Keratinocyte (primary cell): ENCODE results near the gene MRPL12. TPM values are rescaled to one million over a fixed set of nuclear protein-coding genes. Genes with fewer than 3 reads are reported as not detected.
A peak's percentile ranks its signal among the peaks of the same experiment; 100 is the strongest.

Experiments used
- DNase-seq: peaks from one replicate; pipeline ENCODE4 v3.0.0-alpha.2; 2011; ENCODE audit warnings: low read depth, missing footprints, low spot score
- FAIRE-seq: peaks from 2 replicates; lab custom pipeline; 2011; peaks lifted over from hg19 to GRCh38; lab: Jason Lieb, UNC
- H2AFZ ChIP-seq: 2 replicates; pipeline ENCODE4 v1.6.0; 2012; ENCODE audit warnings: low read length, control low read depth, inconsistent platforms; ENCODE audit not compliant: control insufficient read depth
- H3K27ac ChIP-seq: 2 replicates; pipeline ENCODE4 v1.5.1; 2011; ENCODE audit warnings: low read length; ENCODE audit not compliant: control insufficient read depth, insufficient read depth
- H3K27me3 ChIP-seq: 3 replicates; pipeline ENCODE4 v1.6.0; 2011; ENCODE audit warnings: low read length; ENCODE audit not compliant: control insufficient read depth, insufficient read depth; ENCODE audit errors: extremely low read depth
- H3K36me3 ChIP-seq, 2 experiments: 2 replicates in 1 of 2; 3 replicates in 1 of 2; pipeline ENCODE4 v1.5.1; 2011; ENCODE audit warnings: low read length in 2 of 2, mild to moderate bottlenecking in 1 of 2; ENCODE audit not compliant: control insufficient read depth in 2 of 2, insufficient read depth in 2 of 2; ENCODE audit errors: extremely low read depth in 1 of 2
- H3K4me1 ChIP-seq: 3 replicates; pipeline ENCODE4 v1.5.1; 2011; ENCODE audit warnings: low read length; ENCODE audit not compliant: control insufficient read depth, insufficient read depth; ENCODE audit errors: extremely low read depth
- H3K4me2 ChIP-seq: 3 replicates; pipeline ENCODE4 v1.6.0; 2011; ENCODE audit warnings: low read depth, low read length; ENCODE audit not compliant: control insufficient read depth, insufficient read depth; ENCODE audit errors: extremely low read depth
- H3K4me3 ChIP-seq, 3 experiments: fragments of 200-600 bp in 1 of 3; sonication (generic) in 1 of 3; 2 replicates in 2 of 3; 3 replicates in 1 of 3; pipeline ENCODE4 v1.5.1; 2011 to 2016; ENCODE audit warnings: low read length in 3 of 3, mild to moderate bottlenecking in 3 of 3, control low read depth in 2 of 3, inconsistent platforms in 1 of 3, low read depth in 1 of 3, mixed read lengths in 1 of 3, mixed run types in 1 of 3, moderate library complexity in 1 of 3; ENCODE audit not compliant: control insufficient read depth in 2 of 3, insufficient read depth in 2 of 3; ENCODE audit errors: extremely low read depth in 1 of 3
- H3K79me2 ChIP-seq: 2 replicates; pipeline ENCODE4 v1.6.0; 2012; ENCODE audit warnings: low read length; ENCODE audit not compliant: control insufficient read depth, insufficient read depth
- H3K9ac ChIP-seq: 3 replicates; pipeline ENCODE4 v1.6.0; 2011; ENCODE audit warnings: low read length; ENCODE audit not compliant: control insufficient read depth, insufficient read depth; ENCODE audit errors: extremely low read depth
- H3K9me1 ChIP-seq: 3 replicates; pipeline ENCODE4 v1.6.0; 2011; ENCODE audit warnings: low read length; ENCODE audit not compliant: control insufficient read depth, insufficient read depth; ENCODE audit errors: extremely low read depth
- H3K9me3 ChIP-seq: 2 replicates; pipeline ENCODE4 v1.5.1; 2012; ENCODE audit warnings: low read depth, low read length; ENCODE audit not compliant: control insufficient read depth
- H4K20me1 ChIP-seq: 3 replicates; pipeline ENCODE4 v1.6.0; 2011; ENCODE audit warnings: low read length; ENCODE audit not compliant: control insufficient read depth, insufficient read depth; ENCODE audit errors: extremely low read depth
- CTCF ChIP-seq, 3 experiments: IDR thresholded peaks in 1 of 3; conservative IDR thresholded peaks in 1 of 3; optimal IDR thresholded peaks in 1 of 3; 2 replicates in 2 of 3; 3 replicates in 1 of 3; pipeline versions ENCODE3 to v1.5.1; 2011; ENCODE audit warnings: low read length in 3 of 3, mild to moderate bottlenecking in 3 of 3, moderate library complexity in 2 of 3, control low read depth in 1 of 3, inconsistent platforms in 1 of 3; ENCODE audit not compliant: insufficient read depth in 2 of 3; ENCODE audit errors: extremely low read depth in 1 of 3
- EZH2 ChIP-seq: IDR thresholded peaks from one replicate; pipeline ENCODE4 v1.6.1; 2012; ENCODE audit warnings: inconsistent platforms, mild to moderate bottlenecking, low read length, moderate library complexity
- dilution Hi-C: fragments of 300-500 bp; cut with MboI; formaldehyde crosslinking; loops from one replicate; pipeline ENCODE4 v1.7.0; 2020; ENCODE audit warnings: low sequenced_read_pairs; ENCODE audit not compliant: extremely low pct_ligation_motif_present
- polyA plus RNA-seq, 5 experiments: library from polyadenylated mRNA; depleted of rRNA in 3 of 5; stranded (reverse) in 3 of 5; stranded (forward) in 1 of 5; unstranded in 1 of 5; fragments of >200 nt; gene quantifications; 1 replicate in 1 of 5; 2 replicates in 3 of 5; 3 replicates in 1 of 5; pipeline versions ENCODE4 v1.2.1 to v1.2.3, GENCODE V29; 2011 to 2012; ENCODE audit warnings: missing spikeins in 2 of 5, low read depth in 1 of 5, low replicate concordance in 1 of 5

Gene MRPL12
- polyA plus RNA-seq, 1 donor (not counting 4 experiments of a cell fraction or from before 2014, with no cell fraction given) = 78.5 TPM

- peaks cover 25% of the 10 kb centered on the region for H4K20me1 ChIP-seq
- no peak for DNase-seq
- peaks cover 78% of the 10 kb centered on the region for H3K79me2 ChIP-seq
- H3K36me3 ChIP-seq = peaks cover 56 to 64% of the 10 kb centered on the region in 2 experiments
- H3K9me3 ChIP-seq = no peaks in the 10 kb centered on the region
- no peak overlapping the region for H3K27ac ChIP-seq
- peaks cover 24% of the 10 kb centered on the region for H3K4me1 ChIP-seq
- no peak overlapping the region for H3K4me2 ChIP-seq
- H2AFZ ChIP-seq = no peak overlapping the region
- H3K27me3 ChIP-seq = no peaks in the 10 kb centered on the region
- H3K9ac ChIP-seq = peak overlapping the region; percentile 28
- dilution Hi-C loops = no loop called here
- no peak overlapping the region for H3K4me3 ChIP-seq
- no peak for FAIRE-seq
- no peak for TF ChIP-seq EZH2
- no peak for TF ChIP-seq CTCF (optimal IDR thresholded peaks at IDR 0.05 in 1 of 3, IDR thresholded peaks at IDR 0.05 in 1 of 3, conservative IDR thresholded peaks at IDR 0.05 in 1 of 3; ENCODE audit: extremely low read depth in 1 of 3, insufficient read depth in 2 of 3, low read length in 3 of 3)
- H3K9me1 ChIP-seq = no peaks in the 10 kb centered on the region
These were observed 14.6 kb upstream of the MRPL12 start for GRCh38 chr17:81688616-81689015.

GRCh38 chr17:81690066-81690465, 13.1 kb upstream of the MRPL12 start:
- Histone ChIP-seq H2AFZ (no peak overlapping the region), H3K4me3 (no peak overlapping the region), H3K4me2 (no peak overlapping the region), H4K20me1 (peaks cover 25% of the 10 kb centered on the region), H3K27ac (no peak overlapping the region), H3K27me3 (no peaks in the 10 kb centered on the region), H3K9me1 (no peaks in the 10 kb centered on the region), H3K4me1 (peaks cover 17% of the 10 kb centered on the region), H3K79me2 (peaks cover 75% of the 10 kb centered on the region), H3K9ac (no peak overlapping the region), H3K36me3 (peaks cover 65 to 75% of the 10 kb centered on the region in 2 experiments), H3K9me3 (no peaks in the 10 kb centered on the region)
- DNase-seq (no peak), FAIRE-seq (no peak)
- dilution Hi-C loops = no loop called here
- TF ChIP-seq EZH2 (no peak), CTCF (optimal IDR thresholded peaks at IDR 0.05 in 1 of 3, IDR thresholded peaks at IDR 0.05 in 1 of 3, conservative IDR thresholded peaks at IDR 0.05 in 1 of 3; ENCODE audit: extremely low read depth in 1 of 3, insufficient read depth in 2 of 3, low read length in 3 of 3) (no peak)
